ENCODE measurements around the gene GFOD2. TPM values are rescaled to one million over a fixed set of nuclear protein-coding genes. Genes with fewer than 3 reads are reported as not detected.
"Not testable (repeated sequence)": the region's sequence is repeated elsewhere in the genome, so short reads cannot be mapped to it uniquely, and the experiment has no call there.

Gene GFOD2
- total RNA-seq: 10 to 100 TPM; 13.1 to 48.8 (median 30.5) TPM

- in situ Hi-C loops (cut with MboI; ENCODE audit: low pct_unique_long_range_greater_than_20kb in 2 of 9, low sequenced_read_pairs in 9 of 9, unreplicated experiment in 9 of 9): no loop called here
- Histone ChIP-seq H3K4me1 (replicated peaks in 1 of 2) (peaks cover 5 to 13% of the 10 kb centered on the region in 2 donors), H3K27ac (peak within 1 kb of the TSS; percentile 66 to 76), H3K4me3 (peak within 1 kb of the TSS; percentile 76 to 95 (median 81))
- 0 to 2% (median 0%) methylated on average over 1 to 11 of the region's 59 CpGs; no CpG with 5 or more reads in 4 of the 10 experiments for WGBS, 10 experiments
- peak; percentile 72 to 87 (median 84) for ATAC-seq (replicated peaks in 6 of 8)
Measured at GRCh38 chr16:67719048-67719777, at the start of gene GFOD2. TSS of gene GFOD2 (minus strand) at chr16:67719316. CDS start at chr16:67685715, 33,601 bp downstream.

DNA sequence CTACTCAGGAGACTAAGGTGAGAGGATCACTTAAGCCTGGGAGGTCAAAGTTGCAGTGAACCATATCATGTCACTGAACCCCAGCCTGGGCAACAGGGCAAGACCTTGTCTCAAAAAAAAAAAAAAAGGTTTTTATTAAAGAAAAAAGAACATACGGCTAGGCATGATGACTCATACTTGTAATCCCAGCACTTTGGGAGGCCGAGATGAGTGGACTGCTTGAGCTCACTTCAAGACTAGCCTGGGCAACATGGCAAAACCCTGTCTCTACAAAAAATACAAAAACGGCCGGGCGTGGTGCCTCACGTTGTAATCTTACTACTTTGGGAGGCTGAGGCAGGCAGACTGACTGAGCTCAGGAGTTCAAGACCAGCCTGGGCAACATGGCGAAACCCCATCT is 48.8 kb upstream of the GFOD2 start:
- 33 to 100% (median 81%) methylated on average over 1 to 7 of the region's 7 CpGs; no CpG with 5 or more reads in 4 of the 10 experiments for WGBS, 10 experiments
- in situ Hi-C loops (cut with MboI; ENCODE audit: low pct_unique_long_range_greater_than_20kb in 2 of 9, low sequenced_read_pairs in 9 of 9, unreplicated experiment in 9 of 9): no loop called here
- no peak overlapping the region for H3K4me3 ChIP-seq
- H3K4me1 ChIP-seq (replicated peaks in 1 of 2): peaks cover 5 to 10% of the 10 kb centered on the region in 2 donors
- peak in 2 of 8 experiments; percentile 36 to 59 for ATAC-seq (replicated peaks in 6 of 8)
- H3K27ac ChIP-seq: no peak overlapping the region

DNA sequence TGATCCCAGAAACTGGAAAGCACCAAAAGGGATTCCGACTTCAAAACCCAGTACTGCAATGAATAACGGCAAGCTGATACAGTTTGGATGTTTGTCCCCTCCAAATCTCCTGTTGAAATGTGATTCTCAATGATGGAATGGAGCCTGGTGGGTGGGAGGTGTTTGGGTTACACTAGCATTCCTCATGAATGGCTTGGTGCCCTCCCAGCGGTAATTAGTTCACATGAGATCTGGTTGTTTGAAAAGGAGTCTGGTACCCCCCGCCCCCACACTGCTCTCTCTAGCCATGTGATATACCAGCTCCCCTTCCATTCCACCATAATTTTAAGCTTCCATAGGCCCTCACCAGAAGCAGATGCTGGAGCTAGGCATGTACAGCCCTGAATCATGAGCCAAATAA is 47.2 kb upstream of the GFOD2 start:
- 80 to 94% (median 88%) methylated on average over 1 to 4 of the region's 4 CpGs; no CpG with 5 or more reads in 6 of the 10 experiments for WGBS, 10 experiments
- no peak for ATAC-seq (replicated peaks in 6 of 8)
- Histone ChIP-seq H3K4me3 (no peak overlapping the region), H3K27ac (no peak overlapping the region), H3K4me1 (replicated peaks in 1 of 2) (peaks cover 5 to 10% of the 10 kb centered on the region in 2 donors)
- in situ Hi-C loops (cut with MboI; ENCODE audit: low pct_unique_long_range_greater_than_20kb in 2 of 9, low sequenced_read_pairs in 9 of 9, unreplicated experiment in 9 of 9): no loop called here

- no peak overlapping the region for H3K27ac ChIP-seq
- WGBS, 10 experiments: 84 to 100% (median 95%) methylated on average over 1 to 6 of the region's 7 CpGs; no CpG with 5 or more reads in 1 of the 10 experiments
- in situ Hi-C loops (cut with MboI; ENCODE audit: low pct_unique_long_range_greater_than_20kb in 2 of 9, low sequenced_read_pairs in 9 of 9, unreplicated experiment in 9 of 9): no loop called here
- ATAC-seq (replicated peaks in 6 of 8): no peak
- H3K4me3 ChIP-seq: no peak overlapping the region
- H3K4me1 ChIP-seq (replicated peaks in 1 of 2): no peaks in the 10 kb centered on the region
Measured at GRCh38 chr16:67764158-67764667, 45.1 kb upstream of the GFOD2 start.

DNA sequence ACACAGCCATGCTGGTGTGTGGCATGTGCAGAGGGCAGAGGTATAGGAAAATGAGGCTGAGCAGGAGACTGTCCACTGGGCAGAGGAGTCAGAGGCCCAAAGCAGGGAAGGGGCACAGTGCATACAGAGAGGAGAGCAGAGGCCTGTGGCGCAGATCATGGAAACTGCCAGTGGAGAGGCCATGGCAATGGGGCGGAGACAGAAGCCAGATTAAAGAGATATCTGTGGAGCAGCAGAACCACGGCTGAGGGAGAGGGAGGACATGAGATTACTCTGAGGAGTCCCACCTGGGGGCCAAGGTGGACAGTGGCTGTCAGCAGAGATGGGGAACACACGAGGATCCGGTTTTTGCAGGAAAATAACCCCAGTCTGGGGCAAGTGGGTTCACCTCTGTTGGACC is 44.0 kb upstream of the GFOD2 start:
- Histone ChIP-seq H3K4me3 (no peak overlapping the region), H3K4me1 (replicated peaks in 1 of 2) (no peaks in the 10 kb centered on the region), H3K27ac (no peak overlapping the region)
- in situ Hi-C loops (cut with MboI; ENCODE audit: low pct_unique_long_range_greater_than_20kb in 2 of 9, low sequenced_read_pairs in 9 of 9, unreplicated experiment in 9 of 9): no loop called here
- ATAC-seq (replicated peaks in 6 of 8): no peak
- WGBS, 10 experiments: 39 to 100% (median 93%) methylated on average over 1 to 5 of the region's 5 CpGs; no CpG with 5 or more reads in 3 of the 10 experiments

- H3K4me1 ChIP-seq (replicated peaks in 1 of 2): no peaks in the 10 kb centered on the region
- H3K4me3 ChIP-seq: no peak overlapping the region
- in situ Hi-C loops (cut with MboI; ENCODE audit: low pct_unique_long_range_greater_than_20kb in 2 of 9, low sequenced_read_pairs in 9 of 9, unreplicated experiment in 9 of 9): no loop called here
- no peak for ATAC-seq (replicated peaks in 6 of 8)
- H3K27ac ChIP-seq: no peak overlapping the region
- 67 to 100% (median 100%) methylated on average over 1 to 2 of the region's 2 CpGs; no CpG with 5 or more reads in 4 of the 10 experiments for WGBS, 10 experiments
Measured at GRCh38 chr16:67762385-67762784, 43.3 kb upstream of the GFOD2 start.

- no peak overlapping the region for H3K4me3 ChIP-seq
- no peak overlapping the region for H3K27ac ChIP-seq
- no peaks in the 10 kb centered on the region for H3K4me1 ChIP-seq (replicated peaks in 1 of 2)
- in situ Hi-C loops (cut with MboI; ENCODE audit: low pct_unique_long_range_greater_than_20kb in 2 of 9, low sequenced_read_pairs in 9 of 9, unreplicated experiment in 9 of 9): no loop called here
- no peak for ATAC-seq (replicated peaks in 6 of 8)
- 80 to 100% methylated on average over 1 of the region's 1 CpG; no CpG with 5 or more reads in 8 of the 10 experiments for WGBS, 10 experiments
Measured at GRCh38 chr16:67761924-67762323, 42.8 kb upstream of the GFOD2 start.

- no peak overlapping the region for H3K4me3 ChIP-seq
- H3K27ac ChIP-seq: no peak overlapping the region
- WGBS, 10 experiments: 60 to 100% (median 94%) methylated on average over 1 to 3 of the region's 4 CpGs; no CpG with 5 or more reads in 3 of the 10 experiments
- in situ Hi-C loops (cut with MboI; ENCODE audit: low pct_unique_long_range_greater_than_20kb in 2 of 9, low sequenced_read_pairs in 9 of 9, unreplicated experiment in 9 of 9): no loop called here
- no peak for ATAC-seq (replicated peaks in 6 of 8)
- H3K4me1 ChIP-seq (replicated peaks in 1 of 2): no peaks in the 10 kb centered on the region
Measured at GRCh38 chr16:67760956-67761230, 41.8 kb upstream of the GFOD2 start.

- Histone ChIP-seq H3K4me3 (no peak overlapping the region), H3K27ac (no peak overlapping the region), H3K4me1 (replicated peaks in 1 of 2) (no peaks in the 10 kb centered on the region)
- in situ Hi-C loops (cut with MboI; ENCODE audit: low pct_unique_long_range_greater_than_20kb in 2 of 9, low sequenced_read_pairs in 9 of 9, unreplicated experiment in 9 of 9): no loop called here
- ATAC-seq (replicated peaks in 6 of 8): peak in 1 of 8 experiments; percentile 20
- 33 to 100% (median 80%) methylated on average over 1 to 6 of the region's 8 CpGs; no CpG with 5 or more reads in 3 of the 10 experiments for WGBS, 10 experiments
Measured at GRCh38 chr16:67760206-67760955, 41.3 kb upstream of the GFOD2 start.

DNA sequence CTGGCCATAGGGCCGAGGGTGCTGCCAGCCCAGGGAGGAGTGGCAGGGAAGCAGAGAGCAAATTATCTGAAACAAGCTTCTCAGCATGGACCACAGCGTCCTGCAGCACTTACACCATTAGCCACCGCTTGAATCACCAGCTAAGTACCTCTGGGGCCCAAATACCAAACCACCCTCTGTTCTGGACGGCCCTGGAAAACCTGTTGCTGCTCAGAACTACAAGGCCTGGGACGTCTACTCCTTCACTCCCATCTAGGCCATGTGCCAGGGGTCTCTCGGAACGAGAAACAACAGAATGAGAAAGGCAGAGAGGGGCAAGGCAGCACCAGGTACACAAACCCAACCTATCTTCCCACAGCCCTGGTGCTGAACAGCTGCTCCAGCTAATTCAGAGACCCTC is 39.9 kb upstream of the GFOD2 start:
- no peak overlapping the region for H3K27ac ChIP-seq
- 38 to 86% (median 80%) methylated on average over 2 to 6 of the region's 7 CpGs; no CpG with 5 or more reads in 7 of the 10 experiments for WGBS, 10 experiments
- no peak overlapping the region for H3K4me3 ChIP-seq
- H3K4me1 ChIP-seq (replicated peaks in 1 of 2): no peaks in the 10 kb centered on the region
- no peak for ATAC-seq (replicated peaks in 6 of 8)
- in situ Hi-C loops (cut with MboI; ENCODE audit: low pct_unique_long_range_greater_than_20kb in 2 of 9, low sequenced_read_pairs in 9 of 9, unreplicated experiment in 9 of 9): no loop called here

DNA sequence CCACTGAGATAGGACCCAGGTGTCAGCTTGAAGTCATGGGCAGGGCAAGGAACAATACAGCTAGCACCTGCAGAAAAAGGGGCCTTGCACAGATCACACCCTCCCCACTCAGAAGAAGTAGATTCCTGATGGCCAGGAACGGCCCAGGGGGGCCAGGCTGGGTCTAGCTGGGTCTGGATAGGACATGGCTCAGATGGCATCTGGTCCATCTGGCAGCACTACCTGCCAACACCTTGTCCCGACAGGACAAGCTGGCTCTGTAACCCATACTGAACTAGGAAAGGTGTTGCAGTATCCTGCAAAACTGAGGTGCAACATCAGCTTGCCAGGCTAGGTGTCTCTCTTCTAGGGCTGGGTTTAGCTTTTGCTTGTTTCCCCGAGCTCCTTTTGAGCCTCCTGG is 38.9 kb upstream of the GFOD2 start:
- ATAC-seq (replicated peaks in 6 of 8): no peak
- Histone ChIP-seq H3K27ac (no peak overlapping the region), H3K4me1 (replicated peaks in 1 of 2) (no peaks in the 10 kb centered on the region), H3K4me3 (no peak overlapping the region)
- WGBS, 10 experiments: 83 to 100% (median 93%) methylated on average over 1 to 2 of the region's 3 CpGs; no CpG with 5 or more reads in 5 of the 10 experiments
- in situ Hi-C loops (cut with MboI; ENCODE audit: low pct_unique_long_range_greater_than_20kb in 2 of 9, low sequenced_read_pairs in 9 of 9, unreplicated experiment in 9 of 9): no loop called here

GRCh38 chr16:67752641-67753040 is 33.5 kb upstream of the GFOD2 start:
- in situ Hi-C loops (cut with MboI; ENCODE audit: low pct_unique_long_range_greater_than_20kb in 2 of 9, low sequenced_read_pairs in 9 of 9, unreplicated experiment in 9 of 9): no loop called here
- ATAC-seq (replicated peaks in 6 of 8): no peak
- Histone ChIP-seq H3K4me3 (no peak overlapping the region), H3K4me1 (replicated peaks in 1 of 2) (no peaks in the 10 kb centered on the region), H3K27ac (no peak overlapping the region)
- 0 to 100% (median 63%) methylated on average over 1 to 2 of the region's 2 CpGs; no CpG with 5 or more reads in 4 of the 10 experiments for WGBS, 10 experiments

GRCh38 chr16:67751331-67751730 is 32.2 kb upstream of the GFOD2 start:
- H3K27ac ChIP-seq; in situ Hi-C loops (cut with MboI; ENCODE audit: low pct_unique_long_range_greater_than_20kb in 2 of 9, low sequenced_read_pairs in 9 of 9, unreplicated experiment in 9 of 9); H3K4me3 ChIP-seq; H3K4me1 ChIP-seq (replicated peaks in 1 of 2): not testable (repeated sequence)
- peak in 2 of 8 experiments; percentile 70 to 83 for ATAC-seq (replicated peaks in 6 of 8)
- 72 to 95% (median 93%) methylated on average over 1 to 3 of the region's 3 CpGs; no CpG with 5 or more reads in 2 of the 10 experiments for WGBS, 10 experiments

Data from motor neuron (in vitro differentiated cells).